Smooth muscle cell (in vitro differentiated cells): ENCODE data around the gene TMEM192. TPM values are rescaled to one million over a fixed set of nuclear protein-coding genes. Genes with fewer than 3 reads are reported as not detected.

Source experiments
- DNase-seq: peaks from one replicate; lab custom pipeline; 2025; ENCODE audit not compliant: unreplicated experiment; lab: John Stamatoyannopoulos, UW
- H2AFZ ChIP-seq: fragments of 200-600 bp; sonication (generic); 2 replicates; pipeline ENCODE4 v1.6.0; 2016; ENCODE audit warnings: antibody characterized with exemption, low read depth, mild to moderate bottlenecking
- H3F3A ChIP-seq: fragments of 200-600 bp; sonication (generic); 2 replicates; pipeline ENCODE4 v1.6.0; 2017; ENCODE audit warnings: antibody characterized with exemption, low read depth
- H3K27ac ChIP-seq: fragments of 200-600 bp; sonication (generic); 2 replicates; pipeline ENCODE4 v1.5.1; 2016; ENCODE audit warnings: low read depth, mild to moderate bottlenecking
- H3K27me3 ChIP-seq: fragments of 200-600 bp; sonication (generic); 2 replicates; pipeline ENCODE4 v1.6.1; 2016; ENCODE audit warnings: low read depth, mild to moderate bottlenecking
- H3K36me3 ChIP-seq: fragments of 200-600 bp; sonication (generic); 2 replicates; pipeline ENCODE4 v1.5.1; 2016; ENCODE audit warnings: low read depth
- H3K4me1 ChIP-seq: fragments of 200-600 bp; sonication (generic); 2 replicates; pipeline ENCODE4 v1.5.1; 2016; ENCODE audit warnings: low read depth
- H3K4me2 ChIP-seq: fragments of 200-600 bp; sonication (generic); 2 replicates; pipeline ENCODE4 v1.6.0; 2016; ENCODE audit warnings: mild to moderate bottlenecking
- H3K4me3 ChIP-seq: fragments of 200-600 bp; sonication (generic); 2 replicates; pipeline ENCODE4 v1.5.1; 2016; ENCODE audit warnings: mild to moderate bottlenecking
- H3K79me2 ChIP-seq: fragments of 200-600 bp; sonication (generic); 2 replicates; pipeline ENCODE4 v1.6.0; 2016; ENCODE audit warnings: low read depth, mild to moderate bottlenecking
- H3K9ac ChIP-seq: fragments of 200-600 bp; sonication (generic); 2 replicates; pipeline ENCODE4 v1.6.0; 2016; ENCODE audit warnings: low read depth
- H3K9me3 ChIP-seq: fragments of 200-600 bp; sonication (generic); replicated peaks from 2 replicates; pipeline ENCODE4 v1.5.1; 2016; ENCODE audit warnings: low read depth
- H4K20me1 ChIP-seq: fragments of 200-600 bp; sonication (generic); 2 replicates; pipeline ENCODE4 v1.6.0; 2016; ENCODE audit warnings: low read depth
- WGBS: methylation state at CpG from one replicate; pipeline ENCODE4 v1.1.7; 2016; ENCODE audit warnings: low lambda C conversion rate; 5-methylcytosine and 5-hydroxymethylcytosine counted together
- polyA plus RNA-seq: library from polyadenylated mRNA; unstranded; fragments of >200 nt; fragmentation: Nextera tagmentation; extraction: Ambion mirVana; gene quantifications from 2 replicates; pipeline ENCODE4 v1.2.1, GENCODE V29; 2016
- total RNA-seq: library from RNA; depleted of rRNA; stranded (reverse); fragments of >200 nt; gene quantifications from 2 replicates; pipeline ENCODE4 v1.2.3, GENCODE V29; 2014
- TF ChIP-seq, protein P1 (sequence below): fragments of 200-600 bp; sonication (generic); IDR thresholded peaks from 2 replicates; pipeline ENCODE4 v1.5.1; 2017; ENCODE audit warnings: borderline replicate concordance, mild to moderate bottlenecking, antibody characterized with exemption; ENCODE audit not compliant: insufficient read depth, poor library complexity, severe bottlenecking

TMEM192 gene
- total and polyA plus RNA-seq, 2 experiments from 2014 or later = 6.2 to 11.0 TPM

GRCh38 chr4:165115301-165115700 is 2.6 kb upstream of the TMEM192 start:
- WGBS = 91% methylated on average over 3 of the region's 3 CpGs
- TF ChIP-seq, protein P1, sequence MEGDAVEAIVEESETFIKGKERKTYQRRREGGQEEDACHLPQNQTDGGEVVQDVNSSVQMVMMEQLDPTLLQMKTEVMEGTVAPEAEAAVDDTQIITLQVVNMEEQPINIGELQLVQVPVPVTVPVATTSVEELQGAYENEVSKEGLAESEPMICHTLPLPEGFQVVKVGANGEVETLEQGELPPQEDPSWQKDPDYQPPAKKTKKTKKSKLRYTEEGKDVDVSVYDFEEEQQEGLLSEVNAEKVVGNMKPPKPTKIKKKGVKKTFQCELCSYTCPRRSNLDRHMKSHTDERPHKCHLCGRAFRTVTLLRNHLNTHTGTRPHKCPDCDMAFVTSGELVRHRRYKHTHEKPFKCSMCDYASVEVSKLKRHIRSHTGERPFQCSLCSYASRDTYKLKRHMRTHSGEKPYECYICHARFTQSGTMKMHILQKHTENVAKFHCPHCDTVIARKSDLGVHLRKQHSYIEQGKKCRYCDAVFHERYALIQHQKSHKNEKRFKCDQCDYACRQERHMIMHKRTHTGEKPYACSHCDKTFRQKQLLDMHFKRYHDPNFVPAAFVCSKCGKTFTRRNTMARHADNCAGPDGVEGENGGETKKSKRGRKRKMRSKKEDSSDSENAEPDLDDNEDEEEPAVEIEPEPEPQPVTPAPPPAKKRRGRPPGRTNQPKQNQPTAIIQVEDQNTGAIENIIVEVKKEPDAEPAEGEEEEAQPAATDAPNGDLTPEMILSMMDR = no peak
- Histone ChIP-seq H3K79me2 (no peaks in the 10 kb centered on the region), H3K9ac (no peak overlapping the region), H3F3A (no peaks in the 10 kb centered on the region), H3K36me3 (no peaks in the 10 kb centered on the region), H3K27ac (no peak overlapping the region), H3K4me2 (no peak overlapping the region), H3K9me3 (no peaks in the 10 kb centered on the region), H3K4me3 (no peak overlapping the region), H2AFZ (no peak overlapping the region), H3K4me1 (peaks cover 5% of the 10 kb centered on the region), H3K27me3 (no peaks in the 10 kb centered on the region), H4K20me1 (no peaks in the 10 kb centered on the region)
- no peak for DNase-seq

DNA sequence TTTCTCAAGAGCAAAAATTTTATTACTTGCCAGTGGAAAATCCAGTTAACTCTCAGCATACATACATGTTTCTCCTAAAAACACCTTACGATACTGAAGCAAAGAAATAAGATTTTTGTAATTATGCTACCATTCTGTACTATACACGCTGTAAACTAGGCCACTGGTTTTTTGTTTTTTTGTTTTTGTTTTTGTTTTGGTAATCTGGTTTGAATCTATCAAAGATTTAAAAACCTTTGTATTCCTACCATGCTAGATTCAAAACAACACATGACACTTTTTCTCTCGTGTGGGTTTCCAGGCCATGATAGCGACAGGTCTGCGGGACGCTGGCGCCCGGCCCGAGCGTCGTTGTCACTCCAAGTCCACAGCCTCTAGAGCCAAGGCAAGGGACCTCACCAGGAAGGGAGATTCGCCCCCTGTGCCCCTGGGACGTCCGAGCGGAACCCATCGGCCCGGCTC is 723 bp downstream of the TMEM192 start:
- Histone ChIP-seq H3K4me1 (peaks cover 5% of the 10 kb centered on the region), H3K4me2 (peak overlapping the region; percentile 91), H3K27ac (no peak overlapping the region), H3K9me3 (no peaks in the 10 kb centered on the region), H3K36me3 (no peaks in the 10 kb centered on the region), H2AFZ (peak overlapping the region; percentile 88), H3K9ac (peak overlapping the region; percentile 66), H3K4me3 (peak overlapping the region; percentile 74), H3K27me3 (no peaks in the 10 kb centered on the region), H4K20me1 (no peaks in the 10 kb centered on the region), H3F3A (no peaks in the 10 kb centered on the region), H3K79me2 (no peaks in the 10 kb centered on the region)
- DNase-seq = no peak
- TF ChIP-seq, protein P1 = no peak
- 8% methylated on average over 17 of the region's 17 CpGs for WGBS

- H3K27me3 ChIP-seq = no peaks in the 10 kb centered on the region
- H3K36me3 ChIP-seq = no peaks in the 10 kb centered on the region
- H3K9me3 ChIP-seq = no peaks in the 10 kb centered on the region
- H3K4me1 ChIP-seq = peaks cover under 1% of the 10 kb centered on the region
- TF ChIP-seq, protein P1 = no peak
- H3F3A ChIP-seq = no peaks in the 10 kb centered on the region
- 94% methylated on average over 6 of the region's 6 CpGs for WGBS
- no peaks in the 10 kb centered on the region for H4K20me1 ChIP-seq
- H3K4me3 ChIP-seq = no peak overlapping the region
- no peak overlapping the region for H3K4me2 ChIP-seq
- no peaks in the 10 kb centered on the region for H3K79me2 ChIP-seq
- no peak for DNase-seq
- H3K9ac ChIP-seq = no peak overlapping the region
- no peak overlapping the region for H2AFZ ChIP-seq
- no peak overlapping the region for H3K27ac ChIP-seq
These were observed 6.1 kb downstream of the TMEM192 start for GRCh38 chr4:165106518-165106917.

DNA sequence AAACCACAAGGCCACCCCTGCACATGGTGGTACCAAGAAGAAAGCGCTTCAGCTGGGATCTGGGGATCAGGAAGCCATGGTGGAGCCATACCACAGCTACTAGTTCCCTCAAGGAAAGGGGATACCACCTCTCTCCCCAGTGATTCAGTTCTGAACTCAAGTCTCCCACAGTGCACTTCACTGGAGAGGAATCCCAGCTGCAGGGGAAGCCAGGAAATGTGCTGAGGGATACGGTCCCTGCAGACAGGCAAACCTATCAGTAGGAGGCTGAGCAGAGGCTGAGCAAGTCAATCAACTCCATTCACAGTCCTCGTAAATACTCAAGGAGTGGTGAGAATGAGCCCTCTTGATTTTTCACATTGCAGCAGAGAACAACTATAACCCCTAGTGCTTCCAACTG is 11.0 kb downstream of the TMEM192 start:
- H3F3A ChIP-seq = no peaks in the 10 kb centered on the region
- H3K9me3 ChIP-seq = no peaks in the 10 kb centered on the region
- 68% methylated on average over 3 of the region's 3 CpGs for WGBS
- H3K4me1 ChIP-seq = no peaks in the 10 kb centered on the region
- TF ChIP-seq, protein P1 = no peak
- H3K9ac ChIP-seq = no peak overlapping the region
- H3K27me3 ChIP-seq = no peaks in the 10 kb centered on the region
- no peak for DNase-seq
- no peaks in the 10 kb centered on the region for H3K79me2 ChIP-seq
- H3K27ac ChIP-seq = no peak overlapping the region
- H3K4me3 ChIP-seq = no peak overlapping the region
- no peak overlapping the region for H3K4me2 ChIP-seq
- H2AFZ ChIP-seq = no peak overlapping the region
- H3K36me3 ChIP-seq = no peaks in the 10 kb centered on the region
- H4K20me1 ChIP-seq = no peaks in the 10 kb centered on the region
